ENCODE measurements around the gene CEP43. TPM values are rescaled to one million over a fixed set of nuclear protein-coding genes. Genes with fewer than 3 reads are reported as not detected.

The CEP43 gene
- total RNA-seq, 1 experiment from 2014 or later, result 14.9 TPM

GRCh38 chr6:166960609-166960978 is 38.6 kb upstream of the CEP43 start:
- no peak for DNase-seq (ENCODE audit: extremely low read depth, low read depth)

- DNase-seq (ENCODE audit: extremely low read depth, low read depth), result no peak
Measured at GRCh38 chr6:166966268-166966667, 32.9 kb upstream of the CEP43 start.

DNA sequence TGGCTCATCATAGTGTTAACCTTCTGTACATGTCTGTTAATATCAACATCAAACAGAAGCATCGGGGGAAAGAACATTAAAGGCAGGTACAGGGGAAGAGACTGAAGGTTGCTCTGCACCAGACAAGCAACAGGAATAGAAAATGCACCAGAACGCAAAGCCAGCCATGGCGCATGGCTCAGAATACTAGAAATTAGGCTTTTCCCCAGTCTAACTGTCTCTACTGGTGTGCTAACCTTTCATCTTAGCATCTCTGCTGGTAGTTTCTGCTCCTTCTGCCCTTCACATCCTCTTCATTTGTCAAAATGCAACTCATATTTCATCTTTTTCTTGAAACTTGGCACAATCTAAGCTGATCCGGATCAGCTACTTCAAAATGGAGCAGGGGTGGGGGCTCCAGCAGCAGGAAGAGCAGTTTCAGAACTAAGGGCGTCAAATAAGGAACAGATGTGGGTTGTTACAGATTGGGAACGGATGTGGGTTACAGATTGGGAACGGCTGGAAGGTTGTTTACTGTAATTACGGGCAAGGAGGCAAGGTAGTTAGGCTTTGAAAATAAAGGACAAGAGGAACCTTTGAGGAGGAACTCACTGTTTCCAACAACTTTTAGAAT is 29.7 kb upstream of the CEP43 start:
- DNase-seq (ENCODE audit: extremely low read depth, low read depth), result no peak

- no peak for DNase-seq (ENCODE audit: extremely low read depth, low read depth)
Measured at GRCh38 chr6:166970091-166970490, 29.1 kb upstream of the CEP43 start.

DNA sequence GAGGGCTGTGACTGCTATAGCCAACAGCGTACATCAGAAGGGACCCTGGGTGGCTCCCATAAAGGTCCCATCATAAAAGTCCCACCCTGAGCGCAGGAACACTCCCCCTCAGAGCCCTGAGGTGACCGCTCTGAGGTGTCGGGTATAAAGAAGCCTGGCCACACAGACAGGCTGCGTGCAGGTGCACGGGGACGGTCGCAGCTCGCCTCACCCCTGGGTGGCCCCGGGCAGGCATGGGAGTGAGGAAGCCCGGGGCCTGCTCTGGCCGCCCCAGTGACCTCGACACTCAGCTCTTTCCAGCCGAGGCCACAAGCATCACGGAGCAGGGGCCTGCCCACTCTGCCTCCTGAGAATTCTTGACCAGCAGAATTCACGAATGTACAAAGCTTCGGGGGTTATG is 28.4 kb upstream of the CEP43 start:
- DNase-seq (ENCODE audit: extremely low read depth, low read depth), result no peak

GRCh38 chr6:166971271-166971670 is 27.9 kb upstream of the CEP43 start:
- no peak for DNase-seq (ENCODE audit: extremely low read depth, low read depth)

DNA sequence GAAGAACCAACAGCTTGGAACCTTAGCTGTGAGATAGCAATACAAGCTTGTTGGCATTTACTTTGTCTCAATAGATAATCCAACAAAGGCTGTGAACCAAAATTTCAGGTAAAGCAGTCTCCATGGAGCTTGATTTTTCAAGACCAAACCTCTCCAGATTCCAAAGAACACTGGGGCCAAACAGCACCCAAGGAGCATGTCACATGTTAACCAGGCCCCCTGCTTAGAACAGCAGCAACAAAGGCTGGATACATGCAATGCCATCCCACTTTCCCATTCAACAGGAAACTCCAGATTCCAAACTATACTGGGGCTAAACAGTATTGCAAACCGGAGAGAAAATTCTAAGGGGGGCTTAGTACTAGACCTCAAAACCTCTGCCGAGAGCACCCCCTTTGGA is 27.1 kb upstream of the CEP43 start:
- DNase-seq (ENCODE audit: extremely low read depth, low read depth), result no peak

DNA sequence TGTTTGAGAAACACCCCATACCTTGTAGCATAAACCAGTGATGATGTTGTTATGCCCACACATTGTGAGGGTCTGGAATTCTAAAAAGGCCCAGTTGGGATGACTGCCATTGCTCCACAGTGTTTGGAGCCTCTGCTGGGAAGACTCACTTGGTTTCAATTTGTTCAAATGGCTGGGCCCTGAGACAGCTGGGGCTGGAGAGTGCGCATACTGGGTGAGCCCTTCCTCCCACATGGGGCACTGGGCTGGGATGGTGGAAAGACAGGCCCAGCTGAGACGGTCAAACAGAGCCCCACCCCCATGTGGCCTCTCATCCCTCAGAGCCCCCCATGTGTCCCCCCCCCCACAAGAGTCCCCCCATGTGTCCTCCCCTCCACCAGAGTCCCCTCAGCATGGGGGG is 22.6 kb upstream of the CEP43 start:
- DNase-seq (ENCODE audit: extremely low read depth, low read depth), result no peak

- no peak for DNase-seq (ENCODE audit: extremely low read depth, low read depth)
Measured at GRCh38 chr6:166977621-166978525, 21.3 kb upstream of the CEP43 start.

- DNase-seq (ENCODE audit: extremely low read depth, low read depth), result no peak
Measured at GRCh38 chr6:166980738-166981137, 18.5 kb upstream of the CEP43 start.

- no peak for DNase-seq (ENCODE audit: extremely low read depth, low read depth)
Measured at GRCh38 chr6:166987448-166987847, 11.7 kb upstream of the CEP43 start.

DNA sequence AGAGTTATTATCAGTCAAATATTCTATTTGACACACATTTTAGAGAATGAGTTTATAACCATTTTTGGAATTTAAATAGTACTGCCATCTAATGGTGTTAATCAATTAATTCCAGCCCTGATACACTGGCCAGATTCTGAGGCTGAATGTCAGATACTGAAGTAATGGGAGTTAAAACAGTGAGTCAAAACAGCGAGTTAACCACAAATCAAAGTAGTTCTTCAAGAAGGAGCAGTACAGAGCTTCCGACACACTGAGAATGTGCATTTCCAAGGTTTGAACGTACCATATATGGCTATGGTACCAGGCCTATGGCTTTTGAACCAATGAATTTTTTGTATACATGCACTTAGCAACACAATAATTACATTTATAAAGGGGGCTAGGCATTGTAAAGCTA is 11.3 kb upstream of the CEP43 start:
- no peak for DNase-seq (ENCODE audit: extremely low read depth, low read depth)

- no peak for DNase-seq (ENCODE audit: extremely low read depth, low read depth)
Measured at GRCh38 chr6:166988674-166989201, 10.5 kb upstream of the CEP43 start.

- DNase-seq (ENCODE audit: extremely low read depth, low read depth), result peak; percentile 30
Measured at GRCh38 chr6:166989427-166990032, 9.7 kb upstream of the CEP43 start.

- no peak for DNase-seq (ENCODE audit: extremely low read depth, low read depth)
Measured at GRCh38 chr6:166996406-166996805, 2.8 kb upstream of the CEP43 start.

DNA sequence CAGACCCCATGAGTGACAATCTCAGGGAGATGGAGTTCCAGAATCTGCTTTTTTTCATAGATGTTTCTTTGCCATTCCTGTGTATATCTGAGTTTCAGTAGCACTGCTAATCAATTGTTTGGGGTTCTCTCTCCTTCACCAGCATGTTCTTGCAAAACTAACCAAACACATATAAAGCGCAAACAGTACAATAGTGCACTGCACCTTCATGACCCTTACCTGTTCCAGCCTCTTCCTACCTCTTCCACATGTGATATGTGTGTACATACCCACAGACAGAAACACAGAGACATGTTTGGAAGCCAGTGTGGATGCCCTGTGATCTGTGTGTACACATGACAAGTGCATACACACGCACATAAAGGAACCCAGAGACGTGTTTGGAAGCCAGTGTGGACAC is 1.8 kb upstream of the CEP43 start:
- no peak for DNase-seq (ENCODE audit: extremely low read depth, low read depth)

DNA sequence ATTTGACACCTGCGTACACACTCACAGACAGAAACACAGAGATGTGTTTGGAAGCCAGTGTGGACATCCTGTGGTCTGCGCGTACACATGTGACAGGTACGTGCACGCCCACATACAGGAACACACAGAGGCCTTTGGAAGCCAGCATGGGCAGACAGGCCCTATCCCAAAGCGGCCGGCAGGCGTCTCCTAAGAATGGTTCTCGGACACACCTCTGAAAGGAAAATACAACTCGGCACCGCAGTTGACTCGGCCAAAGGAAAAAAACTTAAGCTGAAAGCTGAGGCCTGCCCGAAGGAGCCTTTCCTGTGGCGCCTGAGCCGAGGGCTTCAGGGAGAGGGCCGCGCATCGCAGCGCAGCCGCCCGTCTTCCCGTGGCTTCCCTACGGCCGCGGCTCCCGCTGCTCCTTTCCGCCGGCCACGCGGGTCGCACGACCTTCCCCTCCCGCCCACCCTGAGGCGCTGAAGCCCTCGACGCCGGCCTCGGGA is 1.4 kb upstream of the CEP43 start:
- DNase-seq (ENCODE audit: extremely low read depth, low read depth), result peak; percentile 47

GRCh38 chr6:166998256-166999144 is 697 bp upstream of the CEP43 start:
- no peak for DNase-seq (ENCODE audit: extremely low read depth, low read depth)

GRCh38 chr6:166999884-167000253 is 672 bp downstream of the CEP43 start:
- DNase-seq (ENCODE audit: extremely low read depth, low read depth), result no peak

GRCh38 chr6:167000759-167001158 is 1.6 kb downstream of the CEP43 start:
- no peak for DNase-seq (ENCODE audit: extremely low read depth, low read depth)
